ENCODE measurements around the gene MMP21. TPM values are rescaled to one million over a fixed set of nuclear protein-coding genes. Genes with fewer than 3 reads are reported as not detected.

Gene MMP21
- total RNA-seq, 1 experiment from 2014 or later, result not detected

DNA sequence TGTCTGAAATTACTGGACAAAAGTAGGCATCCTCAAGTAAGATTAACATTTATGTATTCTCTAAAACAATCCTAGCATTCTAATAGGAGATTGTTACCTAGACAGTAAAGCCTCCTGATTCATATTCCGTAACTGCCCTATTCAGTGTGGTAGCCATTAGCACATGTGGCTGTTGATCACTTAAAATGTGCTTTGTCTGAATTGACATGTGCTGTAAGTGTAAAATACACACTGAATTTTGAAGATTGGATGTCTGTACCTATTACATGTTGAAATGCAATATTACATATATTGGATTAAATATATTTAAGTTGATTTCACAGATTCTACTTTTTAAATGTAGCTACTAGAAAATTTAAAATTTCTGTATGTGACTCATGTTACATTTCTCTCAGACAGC lies 41.5 kb downstream of the MMP21 start:
- H3T11ph ChIP-seq (ENCODE audit: low read length), result no peak overlapping the region
- Mint-ChIP-seq H3K4me3 (no peak overlapping the region), H3K9me3 (no peaks in the 10 kb centered on the region), H3K27me3 (ENCODE audit: low read depth) (no peaks in the 10 kb centered on the region; the same call in 1 of the 2 replicates), H3K36me3 (ENCODE audit: insufficient read depth in 1 of 3, low read depth in 3 of 3) (peaks cover 33 to 95% (median 81%) of the 10 kb centered on the region in 3 experiments), H3K4me1 (no peaks in the 10 kb centered on the region), H3K27ac (no peak overlapping the region)
- no peak overlapping the region for H2BK20ac ChIP-seq (ENCODE audit: low read depth, low read length, poor library complexity, severe bottlenecking)
- no peaks in the 10 kb centered on the region for H4K20me1 ChIP-seq (ENCODE audit: control insufficient read depth, insufficient read depth, insufficient read length)
- no peak overlapping the region for H4K91ac ChIP-seq (ENCODE audit: insufficient read length, low read depth, low read length)
- WGBS (ENCODE audit: extremely low coverage, insufficient read length, low lambda C conversion rate), result no CpG with 5 or more reads among the region's 1 CpG
- H4K5ac ChIP-seq (ENCODE audit: insufficient read length, low read depth, low read length), result no peak overlapping the region
- H3K14ac ChIP-seq (ENCODE audit: insufficient read depth, low read length), result no peak overlapping the region
- H3K9me3 ChIP-seq (ENCODE audit: control insufficient read depth, low read depth, low read length), result no peaks in the 10 kb centered on the region
- no peak overlapping the region for H3K56ac ChIP-seq (ENCODE audit: insufficient read length, low read depth, low read length)
- H2AFZ ChIP-seq (ENCODE audit: low read length), result no peak overlapping the region
- H2BK15ac ChIP-seq (ENCODE audit: low read depth, low read length), result no peak overlapping the region
- no peak overlapping the region for H2AK5ac ChIP-seq (ENCODE audit: insufficient read length, low read length)
- no peak for TF ChIP-seq CTCF (conservative IDR thresholded peaks at IDR 0.05)
- no peak overlapping the region for H3K27ac ChIP-seq (ENCODE audit: insufficient read length, low read depth, low read length)
- H4K8ac ChIP-seq (replicated peaks; ENCODE audit: insufficient read length, low read depth, low read length), result no peak overlapping the region
- no peaks in the 10 kb centered on the region for H3K79me2 ChIP-seq (ENCODE audit: insufficient read depth, low read length)
- no peak overlapping the region for H3K4ac ChIP-seq (ENCODE audit: low read depth, low read length)
- no peak for DNase-seq
- no peaks in the 10 kb centered on the region for H3K23me2 ChIP-seq (ENCODE audit: insufficient read length, low read depth, low read length, poor library complexity, severe bottlenecking)
- H2BK5ac ChIP-seq (ENCODE audit: insufficient read length, low read length), result no peak overlapping the region
- no peaks in the 10 kb centered on the region for H3K4me1 ChIP-seq (ENCODE audit: insufficient read depth, low read length)
- no peak overlapping the region for H3K4me2 ChIP-seq (ENCODE audit: insufficient read depth, insufficient read length, low read length)
- H3K27me3 ChIP-seq (ENCODE audit: insufficient read depth, low read length), result no peaks in the 10 kb centered on the region
- H2BK120ac ChIP-seq (ENCODE audit: low read depth, low read length, poor library complexity, severe bottlenecking), result no peak overlapping the region
- H3K9ac ChIP-seq (ENCODE audit: extremely low read depth, insufficient read length, low read length), result no peak overlapping the region
- H2BK12ac ChIP-seq (ENCODE audit: insufficient read length, low read depth, low read length), result no peak overlapping the region
- H3K18ac ChIP-seq (ENCODE audit: insufficient read length, low read depth, low read length), result no peak overlapping the region
- no peaks in the 10 kb centered on the region for H3K79me1 ChIP-seq (ENCODE audit: insufficient read depth, low read depth, low read length, poor library complexity, severe bottlenecking)
- no peak overlapping the region for H3K23ac ChIP-seq (ENCODE audit: insufficient read length, low read depth, low read length)

Measured in H9 (cell line).